ENCODE measurements around the gene PAK3. TPM values are rescaled to one million over a fixed set of nuclear protein-coding genes. Genes with fewer than 3 reads are reported as not detected.
A peak's percentile ranks its signal among the peaks of the same experiment; 100 is the strongest.

Gene PAK3
- total RNA-seq (3.7 TPM), polyA plus RNA-seq (1 to 10 TPM in 1 of 4 donors, under 1 TPM in 3; 0.10 to 1.3 (median 0.53) TPM)

- peak within 1 kb of the TSS; percentile 77 for H3K4me3 ChIP-seq (ENCODE audit: low read depth, low read length)
- peaks cover 0 to 27% (median 3%) of the 10 kb centered on the region in 4 donors for H3K4me1 Mint-ChIP-seq
Measured at GRCh38 chrX:111095974-111096895, at the start of gene PAK3. TSS of gene PAK3 (plus strand) at chrX:111096191. CDS start at chrX:111123104, 26,913 bp downstream.

GRCh38 chrX:111047575-111047974 is 48.4 kb upstream of the PAK3 start:
- H3K9me3 Mint-ChIP-seq = no peaks in the 10 kb centered on the region
- no peaks in the 10 kb centered on the region for H3K27me3 Mint-ChIP-seq
- H3K36me3 Mint-ChIP-seq = no peaks in the 10 kb centered on the region
- Histone ChIP-seq H3K4me1 (ENCODE audit: control insufficient read depth, insufficient read depth, low read length, poor library complexity, severe bottlenecking) (no peaks in the 10 kb centered on the region), H3K36me3 (ENCODE audit: control insufficient read depth, insufficient read depth, low read length) (no peaks in the 10 kb centered on the region), H3K9me3 (ENCODE audit: control insufficient read depth in 2 of 2, low read length in 2 of 2) (no peaks in the 10 kb centered on the region), H3K27me3 (ENCODE audit: control insufficient read depth, insufficient read depth, low read length) (no peaks in the 10 kb centered on the region), H3K4me3 (ENCODE audit: low read depth, low read length) (no peak overlapping the region), H3K27ac (ENCODE audit: insufficient read depth, low read length, poor library complexity, severe bottlenecking) (no peak overlapping the region)
- H3K27ac Mint-ChIP-seq = no peak overlapping the region
- no peaks in the 10 kb centered on the region for H3K4me1 Mint-ChIP-seq
- no peak overlapping the region for H3K4me3 Mint-ChIP-seq
- DNase-seq = no peak
- ATAC-seq (ENCODE audit: low read depth in 2 of 2) = no peak

More at GRCh38 chrX:111095974-111096895, at the start of gene PAK3:
- DNase-seq (peak; percentile 8 to 28 (median 16)), ATAC-seq (ENCODE audit: low read depth in 2 of 2) (peak; percentile 43 to 50)
- H3K27ac Mint-ChIP-seq = peak within 1 kb of the TSS in 2 of 3 donors; percentile 77 to 79
- no peaks in the 10 kb centered on the region for H3K36me3 ChIP-seq (ENCODE audit: control insufficient read depth, insufficient read depth, low read length)
- peaks cover 0 to 2% (median 0%) of the 10 kb centered on the region in 7 donors for H3K9me3 Mint-ChIP-seq
- H3K4me3 Mint-ChIP-seq = peak within 1 kb of the TSS; percentile 59 to 92 (median 88)
- peaks cover 25% of the 10 kb centered on the region for H3K27me3 Mint-ChIP-seq
- H3K4me1 ChIP-seq (ENCODE audit: control insufficient read depth, insufficient read depth, low read length, poor library complexity, severe bottlenecking) = peaks cover 9% of the 10 kb centered on the region
- peaks cover 8% of the 10 kb centered on the region for H3K27me3 ChIP-seq (ENCODE audit: control insufficient read depth, insufficient read depth, low read length)
- H3K27ac ChIP-seq (ENCODE audit: insufficient read depth, low read length, poor library complexity, severe bottlenecking) = no peak within 1 kb of the TSS
- H3K9me3 ChIP-seq (ENCODE audit: control insufficient read depth in 2 of 2, low read length in 2 of 2) = no peaks in the 10 kb centered on the region
- no peaks in the 10 kb centered on the region for H3K36me3 Mint-ChIP-seq

GRCh38 chrX:111052478-111052877 is 43.5 kb upstream of the PAK3 start:
- Histone ChIP-seq H3K27ac (ENCODE audit: insufficient read depth, low read length, poor library complexity, severe bottlenecking) (no peak overlapping the region), H3K4me1 (ENCODE audit: control insufficient read depth, insufficient read depth, low read length, poor library complexity, severe bottlenecking) (no peaks in the 10 kb centered on the region), H3K9me3 (ENCODE audit: control insufficient read depth in 2 of 2, low read length in 2 of 2) (no peaks in the 10 kb centered on the region), H3K36me3 (ENCODE audit: control insufficient read depth, insufficient read depth, low read length) (no peaks in the 10 kb centered on the region), H3K27me3 (ENCODE audit: control insufficient read depth, insufficient read depth, low read length) (no peaks in the 10 kb centered on the region), H3K4me3 (ENCODE audit: low read depth, low read length) (no peak overlapping the region)
- no peaks in the 10 kb centered on the region for H3K27me3 Mint-ChIP-seq
- ATAC-seq (ENCODE audit: low read depth in 2 of 2) (no peak), DNase-seq (no peak)
- no peak overlapping the region for H3K27ac Mint-ChIP-seq
- no peak overlapping the region for H3K4me3 Mint-ChIP-seq
- H3K9me3 Mint-ChIP-seq = peaks cover 0 to 3% (median 0%) of the 10 kb centered on the region in 7 donors
- H3K4me1 Mint-ChIP-seq = no peaks in the 10 kb centered on the region
- H3K36me3 Mint-ChIP-seq = no peaks in the 10 kb centered on the region

GRCh38 chrX:111071542-111072277 is 24.3 kb upstream of the PAK3 start:
- no peak for ATAC-seq (ENCODE audit: low read depth in 2 of 2)
- no peak for DNase-seq
- H3K9me3 ChIP-seq (ENCODE audit: control insufficient read depth in 2 of 2, low read length in 2 of 2) = no peaks in the 10 kb centered on the region

GRCh38 chrX:111083081-111083480 is 12.9 kb upstream of the PAK3 start:
- Mint-ChIP-seq H3K36me3 (no peaks in the 10 kb centered on the region), H3K27me3 (peaks cover 9% of the 10 kb centered on the region)
- ATAC-seq (ENCODE audit: low read depth in 2 of 2) = no peak

More at GRCh38 chrX:111071542-111072277, 24.3 kb upstream of the PAK3 start:
- Histone ChIP-seq H3K27me3 (ENCODE audit: control insufficient read depth, insufficient read depth, low read length) (no peaks in the 10 kb centered on the region), H3K27ac (ENCODE audit: insufficient read depth, low read length, poor library complexity, severe bottlenecking) (no peak overlapping the region), H3K4me1 (ENCODE audit: control insufficient read depth, insufficient read depth, low read length, poor library complexity, severe bottlenecking) (no peaks in the 10 kb centered on the region), H3K36me3 (ENCODE audit: control insufficient read depth, insufficient read depth, low read length) (no peaks in the 10 kb centered on the region), H3K4me3 (ENCODE audit: low read depth, low read length) (no peak overlapping the region)
- H3K27me3 Mint-ChIP-seq = no peaks in the 10 kb centered on the region
- no peak overlapping the region for H3K27ac Mint-ChIP-seq
- peaks cover 0 to 3% (median 0%) of the 10 kb centered on the region in 7 donors for H3K9me3 Mint-ChIP-seq
- H3K36me3 Mint-ChIP-seq = no peaks in the 10 kb centered on the region
- no peaks in the 10 kb centered on the region for H3K4me1 Mint-ChIP-seq
- no peak overlapping the region for H3K4me3 Mint-ChIP-seq

GRCh38 chrX:111086591-111087006 is 9.4 kb upstream of the PAK3 start:
- ATAC-seq (ENCODE audit: low read depth in 2 of 2) (no peak), DNase-seq (no peak)
- H3K4me3 ChIP-seq (ENCODE audit: low read depth, low read length) = no peak overlapping the region
- peaks cover 3% of the 10 kb centered on the region for H3K27me3 ChIP-seq (ENCODE audit: control insufficient read depth, insufficient read depth, low read length)
- Mint-ChIP-seq H3K27me3 (peaks cover 22% of the 10 kb centered on the region), H3K27ac (no peak overlapping the region), H3K4me3 (no peak overlapping the region), H3K9me3 (peaks cover 0 to 2% (median 0%) of the 10 kb centered on the region in 7 donors), H3K36me3 (no peaks in the 10 kb centered on the region), H3K4me1 (no peaks in the 10 kb centered on the region)
- H3K36me3 ChIP-seq (ENCODE audit: control insufficient read depth, insufficient read depth, low read length) = no peaks in the 10 kb centered on the region
- no peak overlapping the region for H3K27ac ChIP-seq (ENCODE audit: insufficient read depth, low read length, poor library complexity, severe bottlenecking)
- H3K4me1 ChIP-seq (ENCODE audit: control insufficient read depth, insufficient read depth, low read length, poor library complexity, severe bottlenecking) = no peaks in the 10 kb centered on the region
- no peaks in the 10 kb centered on the region for H3K9me3 ChIP-seq (ENCODE audit: control insufficient read depth in 2 of 2, low read length in 2 of 2)

More at GRCh38 chrX:111083081-111083480, 12.9 kb upstream of the PAK3 start:
- Histone ChIP-seq H3K27ac (ENCODE audit: insufficient read depth, low read length, poor library complexity, severe bottlenecking) (no peak overlapping the region), H3K36me3 (ENCODE audit: control insufficient read depth, insufficient read depth, low read length) (no peaks in the 10 kb centered on the region), H3K4me3 (ENCODE audit: low read depth, low read length) (no peak overlapping the region), H3K9me3 (ENCODE audit: control insufficient read depth in 2 of 2, low read length in 2 of 2) (no peaks in the 10 kb centered on the region), H3K27me3 (ENCODE audit: control insufficient read depth, insufficient read depth, low read length) (no peaks in the 10 kb centered on the region), H3K4me1 (ENCODE audit: control insufficient read depth, insufficient read depth, low read length, poor library complexity, severe bottlenecking) (no peaks in the 10 kb centered on the region)
- no peak for DNase-seq
- Mint-ChIP-seq H3K9me3 (no peaks in the 10 kb centered on the region), H3K27ac (no peak overlapping the region), H3K4me3 (no peak overlapping the region), H3K4me1 (no peaks in the 10 kb centered on the region)

- peaks cover 27% of the 10 kb centered on the region for H3K27me3 Mint-ChIP-seq
- Histone ChIP-seq H3K27ac (ENCODE audit: insufficient read depth, low read length, poor library complexity, severe bottlenecking) (no peak overlapping the region), H3K27me3 (ENCODE audit: control insufficient read depth, insufficient read depth, low read length) (peaks cover 5% of the 10 kb centered on the region), H3K36me3 (ENCODE audit: control insufficient read depth, insufficient read depth, low read length) (no peaks in the 10 kb centered on the region), H3K4me3 (ENCODE audit: low read depth, low read length) (no peak overlapping the region), H3K4me1 (ENCODE audit: control insufficient read depth, insufficient read depth, low read length, poor library complexity, severe bottlenecking) (no peaks in the 10 kb centered on the region), H3K9me3 (ENCODE audit: control insufficient read depth in 2 of 2, low read length in 2 of 2) (no peaks in the 10 kb centered on the region)
- no peaks in the 10 kb centered on the region for H3K4me1 Mint-ChIP-seq
- DNase-seq (no peak), ATAC-seq (ENCODE audit: low read depth in 2 of 2) (no peak)
- no peak overlapping the region for H3K27ac Mint-ChIP-seq
- no peaks in the 10 kb centered on the region for H3K36me3 Mint-ChIP-seq
- H3K4me3 Mint-ChIP-seq = no peak overlapping the region
- peaks cover 0 to 2% (median 0%) of the 10 kb centered on the region in 7 donors for H3K9me3 Mint-ChIP-seq
Measured at GRCh38 chrX:111088628-111089027, 7.4 kb upstream of the PAK3 start.
